ENCODE results near the gene ABCC2. TPM values are rescaled to one million over a fixed set of nuclear protein-coding genes. Genes with fewer than 3 reads are reported as not detected.
"Not testable (repeated sequence)": the region's sequence is repeated elsewhere in the genome, so short reads cannot be mapped to it uniquely, and the experiment has no call there.

Gene ABCC2
- total RNA-seq, 1 donor from 2014 or later = 0.32 TPM

DNA sequence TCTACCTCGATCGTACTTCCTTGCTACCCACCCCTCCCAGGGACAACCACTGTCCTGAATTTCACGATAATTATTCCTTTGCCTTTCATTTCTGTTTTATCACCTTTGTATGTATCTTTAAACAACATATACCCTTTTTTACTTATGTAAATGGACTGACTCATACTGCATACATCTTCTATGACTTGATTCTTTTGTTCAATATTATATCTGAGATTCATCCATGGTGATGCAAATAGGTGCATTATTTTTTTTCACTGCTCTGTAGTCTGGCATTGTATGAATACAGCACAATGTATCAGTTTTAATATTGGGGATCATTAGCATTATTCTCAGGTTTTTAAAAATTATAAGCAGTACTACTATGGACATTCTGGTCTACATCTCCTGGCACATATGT is 69.4 kb downstream of the ABCC2 start:
- DNase-seq (ENCODE audit: low read depth) = no peak

DNA sequence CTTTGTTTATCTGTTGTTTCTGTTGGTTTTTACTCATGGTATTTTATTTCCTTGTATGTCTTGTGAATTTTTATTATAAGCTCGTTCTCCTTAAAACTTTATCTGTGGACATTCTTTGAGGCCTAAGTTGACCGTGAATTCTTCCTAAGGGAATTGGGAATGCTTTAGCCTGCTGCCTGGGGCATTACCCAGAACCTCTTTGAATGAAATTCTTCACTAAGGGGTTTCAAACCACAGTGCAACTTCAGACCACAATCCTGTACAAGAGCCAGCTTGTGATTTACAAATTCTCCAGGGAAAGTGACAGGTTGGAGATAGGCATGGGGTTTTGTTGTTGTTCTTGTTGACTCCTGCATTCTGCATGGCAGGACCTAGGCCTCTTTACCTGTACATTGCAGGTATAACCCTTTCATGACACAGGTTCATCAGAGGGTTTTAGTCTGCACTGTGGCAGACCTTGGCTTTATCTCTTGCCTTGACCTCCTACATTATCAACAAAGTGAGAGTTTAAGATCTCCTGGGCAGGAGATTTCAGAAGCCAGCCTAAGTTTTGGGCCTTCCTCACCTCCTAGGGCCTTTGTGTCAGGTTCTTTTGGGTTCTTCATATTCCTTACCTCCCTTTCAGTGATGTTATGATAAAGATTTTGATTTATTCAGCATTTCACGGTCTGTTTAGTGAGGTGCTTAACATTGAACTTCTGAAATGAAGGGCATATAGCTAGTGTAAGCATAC is 70.2 kb downstream of the ABCC2 start:
- peak; percentile 32 for DNase-seq (ENCODE audit: low read depth)

DNA sequence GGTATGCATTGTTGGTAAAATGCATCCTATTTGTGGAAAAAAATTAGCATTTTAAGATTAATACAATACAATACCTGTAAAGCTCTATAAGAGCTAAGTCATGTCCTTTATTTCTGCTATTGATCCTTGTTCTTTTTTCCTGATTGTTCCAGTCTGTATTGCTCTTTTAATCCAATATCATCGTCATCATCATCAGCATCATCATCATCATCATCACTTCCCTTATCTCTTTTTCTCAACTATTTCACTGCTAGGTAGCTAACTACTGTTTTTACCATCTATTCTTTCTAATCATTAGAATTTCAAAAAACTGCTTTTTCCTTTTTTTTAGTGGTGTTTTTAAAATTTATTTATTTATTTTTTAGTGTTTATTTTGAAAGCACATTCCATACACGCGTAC is 71.2 kb downstream of the ABCC2 start:
- DNase-seq (ENCODE audit: low read depth) = no peak

- DNase-seq (ENCODE audit: low read depth) = peak; percentile 34
Observed at GRCh38 chr10:99854860-99855259, 72.4 kb downstream of the ABCC2 start.

- DNase-seq (ENCODE audit: low read depth) = no peak
Observed at GRCh38 chr10:99855479-99856071, 73.1 kb downstream of the ABCC2 start.

DNA sequence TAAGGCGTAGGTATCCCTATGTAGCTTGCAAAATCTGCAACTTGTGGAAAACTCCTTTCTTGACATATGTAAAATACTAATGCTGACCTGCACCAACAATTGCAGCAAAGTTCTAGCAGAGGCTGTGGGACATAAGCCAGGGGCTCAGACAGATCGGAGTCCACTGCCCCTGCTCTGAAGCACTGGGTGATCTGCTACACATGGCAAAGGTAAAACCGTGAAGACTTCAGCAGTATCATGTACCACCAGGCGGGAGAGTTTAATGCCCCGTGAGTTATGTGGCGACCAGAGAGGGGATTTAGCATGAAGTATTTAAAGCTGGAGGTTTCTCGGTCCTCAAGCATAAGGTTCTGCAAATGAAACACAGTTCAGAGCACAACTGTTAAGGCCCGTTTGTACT is 76.4 kb downstream of the ABCC2 start:
- no peak for DNase-seq (ENCODE audit: low read depth)

DNA sequence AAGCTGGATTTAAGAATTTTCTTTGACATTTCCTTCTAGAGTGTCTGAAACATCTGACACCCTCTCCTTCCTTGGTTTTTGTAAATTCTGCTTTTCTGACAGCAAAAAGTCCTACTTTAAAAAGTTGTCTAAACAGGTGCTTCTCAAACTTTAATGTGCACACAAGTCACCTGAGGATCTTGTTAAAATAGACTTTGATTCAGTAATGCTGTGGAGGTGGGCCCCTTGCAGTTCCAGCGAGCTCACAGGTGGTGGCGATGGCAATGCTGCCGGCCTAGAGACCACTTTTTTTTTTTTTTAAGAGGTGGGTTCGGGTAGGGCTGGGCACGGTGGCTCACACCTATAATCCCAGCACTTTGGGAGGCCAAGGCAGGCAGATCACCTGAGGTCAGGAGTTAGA is 77.1 kb downstream of the ABCC2 start:
- no peak for DNase-seq (ENCODE audit: low read depth)

DNA sequence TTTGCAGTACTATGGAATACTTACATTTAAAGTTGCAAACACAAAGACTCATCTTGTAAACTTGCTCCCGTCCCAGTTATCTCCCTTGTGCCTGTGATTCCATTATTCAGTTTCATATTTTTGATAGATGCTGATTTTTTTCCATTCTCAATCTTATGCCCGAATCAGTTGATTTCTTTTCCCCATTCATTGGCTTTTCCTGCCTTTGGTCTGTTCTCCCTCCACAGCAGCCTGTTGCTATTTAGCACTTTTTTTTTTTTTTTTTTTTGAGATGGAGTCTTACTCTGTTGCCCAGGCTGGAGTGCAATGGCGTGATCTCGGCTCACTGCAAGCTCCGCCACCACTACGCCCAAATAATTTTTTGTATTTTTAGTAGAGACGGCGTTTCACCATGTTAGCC is 78.0 kb downstream of the ABCC2 start:
- no peak for DNase-seq (ENCODE audit: low read depth)

DNA sequence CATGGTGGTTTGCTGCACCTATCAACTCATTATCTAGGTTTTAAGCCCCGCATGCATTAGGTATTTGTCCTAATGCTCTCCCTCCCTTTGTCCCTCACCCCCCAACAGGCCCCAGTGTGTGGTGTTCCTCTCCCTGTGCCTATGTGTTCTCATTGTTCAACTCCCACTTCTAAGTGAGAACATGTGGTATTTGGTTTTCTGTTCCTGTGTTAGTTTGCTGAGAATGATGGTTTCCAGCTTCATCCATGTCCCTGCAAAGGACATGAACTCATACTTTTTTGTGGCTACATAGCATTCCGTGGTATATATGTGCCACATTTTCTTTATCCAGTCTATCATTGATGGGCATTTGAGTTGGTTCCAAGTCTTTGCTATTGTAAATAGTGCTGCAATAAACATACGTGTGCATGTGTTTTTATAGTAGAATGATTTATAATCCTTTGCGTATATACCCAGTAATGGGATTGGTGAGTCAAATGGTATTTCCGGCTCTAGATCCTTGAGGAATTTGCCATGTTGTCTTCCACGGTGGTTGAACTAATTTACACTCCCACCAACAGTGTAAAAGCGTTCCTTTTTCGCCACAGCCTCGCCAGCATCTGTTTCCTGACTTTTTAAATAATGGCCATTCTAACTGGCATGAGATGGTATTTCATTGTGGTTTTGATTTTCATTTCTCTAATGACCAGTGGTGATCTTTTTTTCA is 81.2 kb downstream of the ABCC2 start:
- DNase-seq (ENCODE audit: low read depth) = peak; percentile 35

- DNase-seq (ENCODE audit: low read depth) = not testable (repeated sequence)
Observed at GRCh38 chr10:99867250-99867649, 84.8 kb downstream of the ABCC2 start.

DNA sequence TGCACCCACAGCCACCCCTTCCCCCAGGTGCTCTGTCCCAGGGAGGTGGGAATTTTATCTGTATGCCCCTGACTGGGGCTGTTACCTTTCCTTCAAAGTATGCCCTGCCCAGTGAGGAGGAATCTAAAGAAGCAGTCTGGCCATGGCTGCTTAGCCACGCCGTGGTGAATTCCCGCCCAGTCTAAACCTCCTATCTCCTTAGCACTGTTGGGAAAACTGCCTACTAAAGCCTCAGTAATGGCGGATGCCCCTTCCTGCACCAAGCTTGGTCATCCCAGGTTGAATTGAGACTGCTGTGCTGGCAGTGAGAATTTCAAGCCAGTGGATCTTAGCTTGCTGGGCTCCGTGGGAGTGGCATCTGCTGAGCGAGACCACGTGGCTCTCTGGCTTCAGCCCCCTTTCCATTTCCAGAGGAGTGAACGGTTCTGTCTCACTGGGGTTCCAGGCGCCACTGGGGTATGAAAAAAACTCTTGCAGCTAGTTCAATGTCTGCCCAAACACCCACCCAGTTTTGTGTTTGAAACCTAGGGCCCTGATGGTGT is 87.2 kb downstream of the ABCC2 start:
- no peak for DNase-seq (ENCODE audit: low read depth)

- DNase-seq (ENCODE audit: low read depth) = no peak
Observed at GRCh38 chr10:99870123-99870730, 87.8 kb downstream of the ABCC2 start.

DNA sequence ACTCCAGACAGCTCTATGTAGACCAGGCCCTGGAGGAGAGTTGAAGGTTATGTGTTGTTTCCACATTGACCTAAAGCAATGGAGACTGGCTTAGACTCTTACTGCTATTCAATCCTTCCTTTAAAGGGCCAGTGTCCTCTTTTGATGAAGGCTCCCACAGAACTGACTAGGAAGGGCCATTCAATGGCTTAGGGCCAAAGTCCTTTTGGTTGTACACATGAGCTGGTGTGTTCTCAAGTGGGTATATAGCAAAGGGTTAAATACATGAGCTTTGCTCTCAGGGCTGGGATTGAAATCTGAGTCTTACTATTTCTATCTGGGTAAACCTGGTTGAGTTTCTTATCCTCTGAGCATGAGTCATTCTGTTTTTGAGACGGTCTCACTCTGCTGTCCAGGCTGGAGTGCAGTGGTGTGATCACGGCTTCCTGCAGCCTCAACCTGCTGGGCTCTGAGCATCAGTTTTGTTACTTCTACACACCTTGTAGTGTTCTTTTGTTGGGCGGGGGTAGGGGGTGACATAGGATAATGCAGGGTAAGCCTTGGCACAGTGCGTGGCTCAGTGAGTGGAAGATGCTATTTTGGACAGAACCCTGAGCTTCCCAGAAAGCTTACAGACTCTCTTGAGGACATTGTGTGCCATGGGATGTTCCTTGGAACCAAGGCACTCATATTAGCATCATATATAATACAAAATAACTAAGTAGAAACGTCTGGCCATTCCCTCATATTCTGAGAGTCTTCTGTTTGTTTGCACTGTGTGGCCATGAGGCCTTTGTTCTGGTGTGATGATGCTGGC is 90.1 kb downstream of the ABCC2 start:
- DNase-seq (ENCODE audit: low read depth) = no peak

DNA sequence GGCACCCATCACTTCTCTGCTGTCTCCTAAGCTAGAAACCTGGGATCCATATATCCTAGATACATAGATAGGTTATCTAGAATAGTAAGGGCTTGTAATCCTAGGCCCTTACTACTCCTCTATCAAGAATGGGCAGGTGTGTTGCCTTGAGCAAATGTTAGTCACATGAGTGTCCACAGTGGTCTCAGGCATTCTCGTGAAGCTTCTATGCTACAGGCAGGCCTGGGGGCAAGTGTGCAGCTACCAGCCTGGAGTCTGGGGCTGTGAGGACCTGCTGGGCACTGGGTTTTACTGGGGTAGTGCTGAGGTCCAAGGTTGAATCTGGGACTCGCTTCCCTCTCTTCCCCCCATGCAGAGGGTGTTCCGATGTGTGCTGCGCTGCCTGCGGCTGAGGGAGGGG is 91.4 kb downstream of the ABCC2 start:
- DNase-seq (ENCODE audit: low read depth) = no peak

DNA sequence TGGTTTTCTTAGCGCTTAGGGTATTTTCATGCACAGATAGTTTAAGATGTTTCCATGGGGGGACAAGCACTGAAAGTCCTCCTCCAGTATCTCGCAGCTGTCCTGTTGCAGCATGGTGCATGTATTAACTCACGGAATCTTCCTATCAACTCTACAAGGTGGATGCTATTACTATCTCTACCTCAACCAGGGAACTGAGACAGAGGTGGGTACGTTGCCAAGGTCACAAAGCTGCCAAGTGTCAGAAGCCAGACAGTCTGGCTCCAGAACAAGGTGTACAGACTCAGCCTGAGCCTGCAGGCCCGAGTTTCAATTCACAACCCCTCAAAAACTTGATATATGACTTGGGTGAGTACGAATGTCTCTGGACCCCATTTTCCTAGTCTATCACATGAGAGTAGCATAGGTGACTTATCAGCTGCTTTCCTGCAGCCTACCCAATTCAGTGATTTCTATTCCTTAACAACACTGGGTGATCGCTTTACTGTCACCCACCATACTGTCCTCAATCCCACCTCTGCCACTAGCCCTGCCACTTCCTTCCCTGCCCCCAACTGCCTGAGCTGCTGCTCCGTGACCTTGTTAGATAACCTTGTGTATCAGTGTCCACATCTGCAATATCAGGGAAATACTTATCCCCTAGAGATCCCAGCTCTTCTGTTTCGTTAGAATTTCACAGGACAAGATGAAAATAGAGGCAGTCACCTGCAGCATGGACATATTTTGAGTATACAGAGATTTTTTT is 92.1 kb downstream of the ABCC2 start:
- no peak for DNase-seq (ENCODE audit: low read depth)

DNA sequence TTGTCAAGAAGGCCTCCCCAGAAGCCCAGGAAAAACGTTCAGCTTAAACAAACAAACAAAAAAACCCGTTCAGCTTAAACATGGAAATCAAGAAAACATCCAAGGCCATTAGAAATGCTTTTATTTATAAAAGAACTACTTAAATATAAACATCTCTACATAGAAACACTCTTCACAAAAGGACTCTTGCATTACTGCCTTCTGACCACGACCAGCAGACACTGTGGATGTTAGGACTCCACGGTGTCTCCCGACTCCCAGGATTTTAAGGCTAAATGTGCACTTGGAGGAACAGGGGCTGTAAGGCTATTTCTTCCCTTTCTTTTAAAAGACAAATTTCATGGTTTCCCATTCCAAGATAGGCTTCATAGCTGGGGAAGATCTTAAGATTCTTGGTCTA is 93.0 kb downstream of the ABCC2 start:
- no peak for DNase-seq (ENCODE audit: low read depth)

GRCh38 chr10:99880080-99880835 is 97.8 kb downstream of the ABCC2 start:
- DNase-seq (ENCODE audit: low read depth) = no peak

DNA sequence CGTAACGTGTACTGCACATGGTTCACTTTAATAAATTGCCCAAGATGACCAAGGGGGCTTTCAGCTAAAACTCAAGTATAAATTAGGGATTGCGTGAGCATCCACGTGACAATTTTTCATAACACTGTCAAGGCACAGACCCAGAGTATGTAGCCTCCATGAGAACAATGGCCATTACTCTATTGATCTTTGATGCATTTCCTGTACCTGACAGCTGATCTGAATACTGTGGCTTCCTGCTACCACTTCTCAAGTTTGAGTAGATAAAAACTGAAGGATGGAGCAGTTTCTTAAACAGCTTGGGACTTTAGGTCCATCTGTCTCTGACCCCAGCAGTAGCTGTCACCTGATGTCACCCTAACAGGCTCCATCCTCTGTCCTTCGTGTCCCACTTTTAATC is 98.9 kb downstream of the ABCC2 start:
- no peak for DNase-seq (ENCODE audit: low read depth)

DNA sequence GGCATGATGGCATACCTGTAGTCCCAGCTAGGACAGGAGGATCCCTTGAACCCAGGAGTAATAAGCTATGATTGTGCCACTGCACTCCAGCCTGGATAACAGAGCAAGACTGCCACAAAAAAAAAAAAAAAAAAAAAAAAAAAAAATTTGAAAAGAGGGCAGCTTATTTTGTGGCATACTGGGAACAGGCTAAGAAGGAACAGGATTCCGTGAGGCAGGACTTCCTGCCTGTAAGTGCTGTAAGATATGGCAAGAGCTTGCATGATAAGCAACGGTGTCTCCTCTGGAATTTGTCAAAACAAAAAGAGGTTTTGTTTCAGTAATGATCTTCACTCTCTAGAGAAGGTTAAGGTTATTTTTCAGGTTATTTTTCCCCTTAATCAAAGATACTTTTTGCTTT is 101.1 kb downstream of the ABCC2 start:
- no peak for DNase-seq (ENCODE audit: low read depth)

GRCh38 chr10:99888622-99889021 is 106.2 kb downstream of the ABCC2 start:
- peak; percentile 41 for DNase-seq (ENCODE audit: low read depth)
